IMR-90 (cell line): ENCODE data around the gene TBX15. TPM values are rescaled to one million over a fixed set of nuclear protein-coding genes. Genes with fewer than 3 reads are reported as not detected.

Experiments used
- ATAC-seq: fragments of 200-7000 bp; cut with Tn5 transposase; 2 replicates; pipeline ENCODE4 v1.9.1; 2020; ENCODE audit warnings: low read depth, mild to moderate bottlenecking, moderate library complexity
- BruUV-seq: library from RNA; stranded (reverse); fragments of 400-500 nt; replicated peaks from 2 replicates; lab custom pipeline; 2021; lab: Mats Ljungman, UMichigan
- CTCF ChIA-PET: fragments of 300-600 bp; formaldehyde crosslinking; extraction: SDS; loops from one replicate; lab custom pipeline; 2021; ENCODE audit warnings: antibody characterized with exemption; lab: Yijun Ruan, JAX
- POLR2A ChIA-PET: fragments of 300-600 bp; sonication (Branson Sonifier 250); formaldehyde crosslinking; loops from one replicate; lab custom pipeline; 2022; ENCODE audit warnings: antibody characterized with exemption; ENCODE audit not compliant: unreplicated experiment; lab: Charles Lee
- DNase-seq: peaks from one replicate; pipeline ENCODE4 v3.0.0; 2013
- H2AFZ ChIP-seq: replicated peaks from 2 replicates; pipeline ENCODE3; 2013; ENCODE audit warnings: low read length, mild to moderate bottlenecking; ENCODE audit not compliant: poor library complexity
- H2AK5ac ChIP-seq: 2 replicates; pipeline ENCODE4 v1.6.1; 2013; ENCODE audit warnings: low read depth, low read length, inconsistent platforms
- H2AK9ac ChIP-seq: replicated peaks from 2 replicates; pipeline ENCODE3; 2013; ENCODE audit warnings: mild to moderate bottlenecking, low read depth, low read length, moderate library complexity; ENCODE audit not compliant: poor library complexity
- H2BK120ac ChIP-seq: 2 replicates; pipeline ENCODE4 v1.6.1; 2013; ENCODE audit warnings: low read depth, low read length, inconsistent platforms
- H2BK15ac ChIP-seq: 3 replicates; pipeline ENCODE4 v1.6.1; 2013; ENCODE audit warnings: low read depth, low read length, inconsistent platforms
- H2BK20ac ChIP-seq: 2 replicates; pipeline ENCODE4 v1.6.1; 2013; ENCODE audit warnings: low read depth, mild to moderate bottlenecking, inconsistent platforms, low read length, moderate library complexity
- H2BK5ac ChIP-seq: 2 replicates; pipeline ENCODE4 v1.6.1; 2013; ENCODE audit warnings: mild to moderate bottlenecking, low read depth, low read length, inconsistent platforms; ENCODE audit not compliant: poor library complexity, severe bottlenecking
- H3K14ac ChIP-seq: replicated peaks from 2 replicates; pipeline ENCODE4 v1.6.1; 2013; ENCODE audit warnings: low read depth, low read length, inconsistent platforms
- H3K18ac ChIP-seq: 2 replicates; pipeline ENCODE4 v1.6.1; 2013; ENCODE audit warnings: low read depth, low read length, control low read depth
- H3K23ac ChIP-seq: 2 replicates; pipeline ENCODE4 v1.6.1; 2013; ENCODE audit warnings: low read depth, low read length, inconsistent platforms
- H3K27ac ChIP-seq: 2 replicates; pipeline ENCODE4 v1.5.1; 2013; ENCODE audit warnings: mild to moderate bottlenecking, control low read depth, low read length; ENCODE audit not compliant: insufficient read depth
- H3K27me3 ChIP-seq: 2 replicates; pipeline ENCODE4 v1.6.1; 2013; ENCODE audit warnings: low read length; ENCODE audit not compliant: control insufficient read depth, insufficient read depth
- H3K36me3 ChIP-seq: 2 replicates; pipeline ENCODE4 v1.6.1; 2013; ENCODE audit warnings: low read length, mixed read lengths; ENCODE audit not compliant: control insufficient read depth, insufficient read depth
- H3K4ac ChIP-seq: 2 replicates; pipeline ENCODE4 v1.6.1; 2013; ENCODE audit warnings: low read depth, low read length, inconsistent platforms
- H3K4me1 ChIP-seq: 2 replicates; pipeline ENCODE4 v1.6.1; 2013; ENCODE audit warnings: low read length, mixed read lengths; ENCODE audit not compliant: control insufficient read depth, insufficient read depth
- H3K4me2 ChIP-seq: 2 replicates; pipeline ENCODE4 v1.6.1; 2013; ENCODE audit warnings: low read depth, mild to moderate bottlenecking, control low read depth, low read length, moderate library complexity
- H3K4me3 ChIP-seq: 2 replicates; pipeline ENCODE4 v1.5.1; 2013; ENCODE audit warnings: low read depth, mild to moderate bottlenecking, control low read depth, low read length, moderate library complexity; ENCODE audit not compliant: insufficient read depth
- H3K56ac ChIP-seq: 2 replicates; pipeline ENCODE4 v1.6.1; 2013; ENCODE audit warnings: low read length, inconsistent platforms; ENCODE audit not compliant: insufficient read depth; ENCODE audit errors: extremely low read depth
- H3K79me1 ChIP-seq, 2 experiments: 2 replicates each; pipeline ENCODE4 v1.6.1; 2013; ENCODE audit warnings: low read length in 2 of 2, inconsistent platforms in 1 of 2, low read depth in 1 of 2
- H3K9ac ChIP-seq: 2 replicates; pipeline ENCODE4 v1.6.1; 2013; ENCODE audit warnings: low read depth, low read length, control low read depth
- H3K9me1 ChIP-seq: 2 replicates; pipeline ENCODE4 v1.6.1; 2013; ENCODE audit warnings: low read length, inconsistent platforms; ENCODE audit not compliant: insufficient read depth
- H3K9me3 ChIP-seq: 2 replicates; pipeline ENCODE4 v1.6.1; 2013; ENCODE audit warnings: low read length; ENCODE audit not compliant: control insufficient read depth, insufficient read depth
- H4K20me1 ChIP-seq: 2 replicates; pipeline ENCODE4 v1.6.1; 2013; ENCODE audit warnings: low read length, inconsistent platforms; ENCODE audit not compliant: insufficient read depth
- H4K5ac ChIP-seq: 2 replicates; pipeline ENCODE4 v1.6.1; 2013; ENCODE audit warnings: mild to moderate bottlenecking, low read depth, low read length, control low read depth
- H4K8ac ChIP-seq, 2 experiments: 2 replicates each; pipeline ENCODE4 v1.6.1; 2013; ENCODE audit warnings: low read depth in 2 of 2, low read length in 2 of 2, control low read depth in 1 of 2, inconsistent platforms in 1 of 2
- H4K91ac ChIP-seq: 2 replicates; pipeline ENCODE4 v1.6.1; 2013; ENCODE audit warnings: low read depth, low read length, inconsistent platforms; ENCODE audit not compliant: insufficient read depth
- MAZ ChIP-seq: IDR thresholded peaks from 2 replicates; pipeline ENCODE4 v1.6.1; 2012; ENCODE audit warnings: low read depth, mild to moderate bottlenecking, low read length, improper control_type of control experiment, moderate library complexity, borderline replicate concordance
- MXI1 ChIP-seq: IDR thresholded peaks from 2 replicates; pipeline ENCODE4 v1.6.1; 2012; ENCODE audit warnings: low read depth, mild to moderate bottlenecking, low read length, moderate library complexity, borderline replicate concordance
- NFE2L2 ChIP-seq: fragments of 150-350 bp; IDR thresholded peaks from 2 replicates; pipeline ENCODE4 v1.6.1; 2016; ENCODE audit warnings: low read depth, mild to moderate bottlenecking, low read length
- dilution Hi-C: fragments of 300-500 bp; cut with HindIII; formaldehyde crosslinking; loops from one replicate; pipeline ENCODE4 v1.14.3; 2018; ENCODE audit warnings: low sequenced_read_pairs; ENCODE audit not compliant: unreplicated experiment
- in situ Hi-C: fragments of 300-500 bp; cut with MboI; formaldehyde crosslinking; loops from 3 replicates; pipeline ENCODE4 v1.14.3; 2019; ENCODE audit warnings: low sequenced_read_pairs, inconsistent platforms, mixed read lengths
- intact Hi-C: fragments of 100-400 bp; cut with micrococcal nuclease; formaldehyde crosslinking; loops from 2 replicates; pipeline ENCODE4 v1.10.0; 2022
- polyA plus RNA-seq, 3 experiments: library from polyadenylated mRNA; depleted of rRNA; stranded (reverse); fragments of >200 nt; gene quantifications; 2 replicates each; pipeline ENCODE4 v1.2.3, GENCODE V29; 2012; ENCODE audit warnings: low replicate concordance in 1 of 3
- total RNA-seq: library from RNA; depleted of rRNA; stranded (reverse); fragments of >200 nt; gene quantifications from 2 replicates; pipeline ENCODE4 v1.2.3, GENCODE V29; 2012

TBX15 gene
- total and polyA plus RNA-seq, 2 of the 4 experiments (the other 2 are of a cell fraction): not detected

DNA sequence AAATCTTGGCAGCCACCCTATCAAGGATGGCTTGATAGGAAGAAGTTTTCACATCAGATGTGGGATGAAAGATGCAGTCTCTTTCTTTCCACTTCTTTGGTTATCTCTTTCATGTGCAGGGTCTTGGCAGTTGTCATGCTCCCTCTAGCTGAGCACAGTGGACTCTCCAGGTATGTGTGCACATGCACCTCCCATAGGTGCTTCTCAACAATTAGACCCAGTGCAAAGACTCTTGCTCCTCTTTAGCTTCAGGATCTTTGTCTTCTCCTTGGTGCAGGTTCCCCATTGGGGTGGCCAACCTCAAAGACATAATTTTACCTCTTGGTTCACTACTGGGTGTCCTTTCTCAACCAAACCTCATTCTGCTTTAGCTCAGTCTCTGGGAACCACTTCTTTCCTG, 80.7 kb downstream of the TBX15 start:
- Histone ChIP-seq H2BK15ac (no peak overlapping the region), H3K56ac (no peak overlapping the region), H3K9me3 (no peaks in the 10 kb centered on the region), H2AK9ac (no peak overlapping the region), H3K4me3 (no peak overlapping the region), H4K20me1 (no peaks in the 10 kb centered on the region), H3K9ac (no peak overlapping the region), H3K4me1 (no peaks in the 10 kb centered on the region), H2BK20ac (no peak overlapping the region), H4K91ac (no peak overlapping the region), H3K14ac (no peak overlapping the region), H2BK120ac (no peak overlapping the region), H3K27ac (no peak overlapping the region), H4K5ac (no peak overlapping the region), H3K27me3 (no peaks in the 10 kb centered on the region), H3K79me1 (no peaks in the 10 kb centered on the region), H3K4ac (no peak overlapping the region), H2AFZ (no peak overlapping the region), H2AK5ac (no peak overlapping the region), H4K8ac (no peak overlapping the region), H3K18ac (no peak overlapping the region), H3K9me1 (no peaks in the 10 kb centered on the region), H3K36me3 (no peaks in the 10 kb centered on the region), H3K4me2 (no peak overlapping the region), H2BK5ac (no peak overlapping the region), H3K23ac (no peak overlapping the region)
- no peak for TF ChIP-seq NFE2L2
- no peak for TF ChIP-seq MXI1
- no peak for TF ChIP-seq MAZ
- ChIA-PET POLR2A (no interaction called here), CTCF (no interaction called here)
- in situ Hi-C loops (no loop called here), dilution Hi-C loops (no loop called here), intact Hi-C loops (no loop called here)
- BruUV-seq: no TSS peak
- DNase-seq: no peak
- ATAC-seq: no peak
